Chondrocyte (in vitro differentiated cells): ENCODE results near the gene MST1. TPM values are rescaled to one million over a fixed set of nuclear protein-coding genes. Genes with fewer than 3 reads are reported as not detected.
"Not testable (repeated sequence)": the region's sequence is repeated elsewhere in the genome, so short reads cannot be mapped to it uniquely, and the experiment has no call there.

ENCODE experiments used
- DNase-seq: peaks from one replicate; pipeline ENCODE4 v3.0.0; 2021; ENCODE audit warnings: mixed read lengths, low spot score
- H3K27ac Mint-ChIP-seq: one replicate; pipeline ENCODE4 v1.8.0; 2021; ENCODE audit warnings: mild to moderate bottlenecking, moderate library complexity, mixed read lengths; ENCODE audit not compliant: unreplicated experiment
- H3K27me3 Mint-ChIP-seq: 2 replicates; pipeline ENCODE4 v1.8.0; 2021; ENCODE audit warnings: low read depth, mixed read lengths
- H3K36me3 Mint-ChIP-seq: 2 replicates; pipeline ENCODE4 v1.8.0; 2021; ENCODE audit warnings: low read depth, mixed read lengths
- H3K4me1 Mint-ChIP-seq: 2 replicates; pipeline ENCODE4 v1.8.0; 2021; ENCODE audit warnings: low read depth, mild to moderate bottlenecking, mixed read lengths
- H3K4me3 Mint-ChIP-seq: one replicate; pipeline ENCODE4 v1.8.0; 2021; ENCODE audit warnings: mild to moderate bottlenecking, moderate library complexity, mixed read lengths; ENCODE audit not compliant: unreplicated experiment
- H3K9me3 Mint-ChIP-seq: 2 replicates; pipeline ENCODE4 v1.8.0; 2021; ENCODE audit warnings: low read depth, mixed read lengths
- total RNA-seq: library from RNA; stranded (reverse); gene quantifications from 3 replicates; pipeline ENCODE4 v1.2.1, GENCODE V29; 2021
- TF ChIP-seq, protein P1 (sequence below): fragments of 200-600 bp; sonication (generic); IDR thresholded peaks from 2 replicates; pipeline ENCODE4 v1.5.0; 2021; ENCODE audit warnings: antibody characterized with exemption, mild to moderate bottlenecking, moderate library complexity

The MST1 gene
- total RNA-seq, 1 donor from 2014 or later: 19.1 TPM

DNA sequence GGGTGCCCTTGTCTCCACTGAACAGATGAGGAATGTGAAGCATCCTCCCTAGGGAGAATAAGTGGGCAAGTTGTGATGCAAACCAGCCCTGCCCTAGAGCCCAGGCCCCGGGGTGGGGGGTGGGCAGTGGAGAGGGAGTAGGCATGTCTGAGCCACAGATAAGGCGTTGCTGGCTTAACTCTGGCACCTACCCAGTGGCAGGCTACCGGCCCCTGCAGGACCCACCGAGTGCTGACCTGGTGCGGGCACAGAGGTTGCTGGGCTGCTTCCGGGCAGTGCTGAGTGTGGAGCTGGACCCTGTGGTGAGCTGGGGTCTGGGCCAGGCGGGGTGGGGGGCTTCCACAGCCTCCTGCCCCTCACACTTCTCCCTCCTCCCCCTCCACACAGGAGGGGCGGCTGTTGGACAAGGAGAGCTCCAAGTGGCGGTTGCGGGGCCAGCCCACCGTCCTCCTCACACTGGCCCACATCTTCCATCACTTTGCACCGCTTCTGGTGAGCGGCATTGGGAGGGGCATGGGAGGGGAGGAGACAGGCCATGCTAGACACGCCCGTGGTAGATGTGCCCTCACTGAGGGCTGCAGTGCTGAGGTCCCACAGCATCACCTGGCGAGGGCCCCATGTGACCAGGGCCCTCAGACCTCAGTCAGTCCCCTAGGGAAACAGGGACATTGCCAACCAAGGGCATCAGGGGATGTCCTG, 10.2 kb upstream of the MST1 start:
- Mint-ChIP-seq H3K27me3 (no peaks in the 10 kb centered on the region), H3K9me3 (no peaks in the 10 kb centered on the region), H3K27ac (no peak overlapping the region), H3K36me3 (peaks cover 4% of the 10 kb centered on the region), H3K4me3 (no peak overlapping the region), H3K4me1 (peaks cover 7% of the 10 kb centered on the region)
- TF ChIP-seq, protein P1, sequence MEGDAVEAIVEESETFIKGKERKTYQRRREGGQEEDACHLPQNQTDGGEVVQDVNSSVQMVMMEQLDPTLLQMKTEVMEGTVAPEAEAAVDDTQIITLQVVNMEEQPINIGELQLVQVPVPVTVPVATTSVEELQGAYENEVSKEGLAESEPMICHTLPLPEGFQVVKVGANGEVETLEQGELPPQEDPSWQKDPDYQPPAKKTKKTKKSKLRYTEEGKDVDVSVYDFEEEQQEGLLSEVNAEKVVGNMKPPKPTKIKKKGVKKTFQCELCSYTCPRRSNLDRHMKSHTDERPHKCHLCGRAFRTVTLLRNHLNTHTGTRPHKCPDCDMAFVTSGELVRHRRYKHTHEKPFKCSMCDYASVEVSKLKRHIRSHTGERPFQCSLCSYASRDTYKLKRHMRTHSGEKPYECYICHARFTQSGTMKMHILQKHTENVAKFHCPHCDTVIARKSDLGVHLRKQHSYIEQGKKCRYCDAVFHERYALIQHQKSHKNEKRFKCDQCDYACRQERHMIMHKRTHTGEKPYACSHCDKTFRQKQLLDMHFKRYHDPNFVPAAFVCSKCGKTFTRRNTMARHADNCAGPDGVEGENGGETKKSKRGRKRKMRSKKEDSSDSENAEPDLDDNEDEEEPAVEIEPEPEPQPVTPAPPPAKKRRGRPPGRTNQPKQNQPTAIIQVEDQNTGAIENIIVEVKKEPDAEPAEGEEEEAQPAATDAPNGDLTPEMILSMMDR: no peak
- DNase-seq: no peak

DNA sequence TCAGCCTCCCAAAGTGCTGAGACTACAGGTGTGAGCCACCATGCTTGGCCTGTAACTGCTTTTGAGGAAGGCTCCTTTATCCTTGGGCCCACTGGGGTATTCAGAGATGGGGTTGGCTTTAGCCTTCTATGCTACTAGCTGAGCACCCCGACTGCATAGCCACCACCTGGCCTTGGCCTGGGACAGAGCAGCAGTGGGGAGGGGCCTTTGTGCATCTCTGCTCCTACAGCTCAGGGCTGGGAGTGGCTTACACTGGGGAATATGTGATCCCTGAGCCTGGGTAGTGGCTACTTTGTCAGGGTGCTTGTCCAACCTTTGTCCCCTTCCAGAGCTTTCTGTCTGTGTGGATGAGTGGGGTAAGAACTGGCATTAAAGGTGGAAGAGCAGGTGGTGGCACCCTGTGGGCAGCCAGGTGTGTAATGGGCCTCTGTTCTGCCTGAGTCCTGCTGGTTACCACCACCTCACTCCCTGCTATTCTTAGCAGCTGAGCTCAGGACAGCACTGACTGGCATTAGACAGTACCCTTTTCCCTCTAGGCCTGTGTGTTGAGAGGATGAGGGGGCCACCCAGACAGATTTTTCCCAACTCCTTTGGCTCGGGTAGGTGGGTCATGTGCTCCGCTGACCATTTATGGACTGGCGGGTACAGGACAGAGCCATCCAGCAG, 6.2 kb upstream of the MST1 start:
- not testable (repeated sequence) for H3K27me3 Mint-ChIP-seq, H3K27ac Mint-ChIP-seq, H3K9me3 Mint-ChIP-seq, DNase-seq, H3K4me3 Mint-ChIP-seq, H3K36me3 Mint-ChIP-seq
- H3K4me1 Mint-ChIP-seq: peaks cover 12% of the 10 kb centered on the region

- H3K27me3 Mint-ChIP-seq, DNase-seq, H3K4me3 Mint-ChIP-seq, H3K36me3 Mint-ChIP-seq, H3K9me3 Mint-ChIP-seq, H3K27ac Mint-ChIP-seq: not testable (repeated sequence)
- peaks cover 20% of the 10 kb centered on the region for H3K4me1 Mint-ChIP-seq
These were observed 5.3 kb upstream of the MST1 start for GRCh38 chr3:49694409-49695070.

- not testable (repeated sequence) for DNase-seq, H3K4me3 Mint-ChIP-seq, H3K27ac Mint-ChIP-seq, H3K36me3 Mint-ChIP-seq, H3K9me3 Mint-ChIP-seq, H3K27me3 Mint-ChIP-seq
- peaks cover 25% of the 10 kb centered on the region for H3K4me1 Mint-ChIP-seq
These were observed 2.2 kb upstream of the MST1 start for GRCh38 chr3:49691481-49691880.

GRCh38 chr3:49690856-49691255, 1.6 kb upstream of the MST1 start:
- H3K36me3 Mint-ChIP-seq: not testable (repeated sequence)
- H3K4me3 Mint-ChIP-seq: peak overlapping the region; percentile 95

DNA sequence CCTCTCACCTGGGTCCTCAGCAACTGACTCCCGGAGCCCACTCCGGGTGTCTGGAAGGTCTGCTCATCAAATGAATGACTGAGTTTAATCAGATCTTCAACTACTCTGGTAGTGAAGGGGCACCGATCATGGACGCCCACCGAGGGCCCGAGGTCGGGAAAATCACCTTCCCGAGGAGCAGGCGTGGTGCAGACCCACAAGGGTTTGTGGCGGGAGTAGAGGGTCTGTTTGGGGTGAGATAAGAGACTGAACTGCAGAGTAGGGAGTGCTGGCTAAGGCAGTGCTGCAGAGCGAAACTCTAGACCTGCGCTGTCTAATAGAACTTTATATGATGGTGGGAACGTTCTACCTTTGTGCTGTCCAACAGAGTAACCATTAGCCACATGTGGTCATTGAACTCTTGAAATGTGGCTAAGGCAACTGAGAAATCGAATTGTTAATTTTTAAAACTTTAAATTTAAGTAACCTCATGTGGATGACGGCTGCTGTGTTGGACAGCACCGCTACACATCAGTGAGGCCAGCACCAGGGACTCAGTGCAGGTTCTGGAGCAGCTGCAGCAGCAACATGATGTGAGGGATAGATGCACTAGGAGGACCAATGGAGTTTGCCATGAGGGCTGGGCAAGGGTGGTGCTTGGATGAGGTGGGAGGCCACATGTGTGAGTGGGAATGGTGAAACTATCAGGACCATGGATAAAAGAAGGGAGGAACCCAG, 792 bp upstream of the MST1 start:
- H3K36me3 Mint-ChIP-seq: not testable (repeated sequence)
- Mint-ChIP-seq H3K27ac (peak overlapping the region; percentile 94), H3K4me3 (peak overlapping the region; percentile 95)

More at GRCh38 chr3:49690856-49691255, 1.6 kb upstream of the MST1 start:
- DNase-seq, H3K27ac Mint-ChIP-seq, H3K9me3 Mint-ChIP-seq, H3K27me3 Mint-ChIP-seq: not testable (repeated sequence)
- H3K4me1 Mint-ChIP-seq: peaks cover 25% of the 10 kb centered on the region

DNA sequence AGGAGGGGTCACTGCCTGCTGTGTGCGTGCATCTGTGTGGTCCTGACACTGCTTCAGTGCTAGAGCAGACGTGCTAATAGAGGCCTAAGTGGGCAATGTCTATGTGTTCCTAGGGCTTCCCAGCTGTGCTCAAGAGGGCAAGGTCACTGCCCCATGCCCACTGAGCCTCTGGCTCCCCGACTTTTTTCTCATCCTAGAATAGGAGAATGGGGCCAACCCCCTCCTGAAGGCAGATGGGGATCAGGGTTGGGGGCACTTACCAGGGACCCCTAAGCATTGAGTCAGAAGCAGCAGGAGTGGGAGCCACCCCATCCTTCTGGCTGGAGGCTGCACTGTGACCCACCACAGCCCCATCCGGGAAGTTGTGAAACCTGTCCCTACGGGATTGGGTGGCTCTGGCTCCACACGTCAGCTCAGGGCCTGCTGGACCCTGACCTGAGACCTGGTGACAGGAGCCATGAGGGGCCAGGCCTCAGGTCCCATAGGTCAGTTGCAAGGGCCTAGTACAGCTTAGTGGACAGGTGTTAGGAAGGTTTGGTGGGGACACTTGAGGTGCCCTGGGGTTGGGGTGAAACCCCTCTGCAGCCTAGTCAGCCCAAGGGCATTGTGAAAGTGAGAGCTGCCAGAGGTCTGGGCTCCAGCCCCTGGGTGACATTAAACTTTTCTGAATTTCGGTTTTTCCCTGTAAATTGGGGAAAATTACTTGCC, 782 bp downstream of the MST1 start:
- H3K36me3 Mint-ChIP-seq, DNase-seq, H3K9me3 Mint-ChIP-seq, H3K27me3 Mint-ChIP-seq: not testable (repeated sequence)
- Mint-ChIP-seq H3K4me3 (peak overlapping the region; percentile 95), H3K4me1 (peaks cover 29% of the 10 kb centered on the region), H3K27ac (peak overlapping the region; percentile 94)

More for the DNA sequence above, 792 bp upstream of the MST1 start:
- DNase-seq, H3K27me3 Mint-ChIP-seq, H3K9me3 Mint-ChIP-seq: not testable (repeated sequence)
- H3K4me1 Mint-ChIP-seq: peaks cover 29% of the 10 kb centered on the region

DNA sequence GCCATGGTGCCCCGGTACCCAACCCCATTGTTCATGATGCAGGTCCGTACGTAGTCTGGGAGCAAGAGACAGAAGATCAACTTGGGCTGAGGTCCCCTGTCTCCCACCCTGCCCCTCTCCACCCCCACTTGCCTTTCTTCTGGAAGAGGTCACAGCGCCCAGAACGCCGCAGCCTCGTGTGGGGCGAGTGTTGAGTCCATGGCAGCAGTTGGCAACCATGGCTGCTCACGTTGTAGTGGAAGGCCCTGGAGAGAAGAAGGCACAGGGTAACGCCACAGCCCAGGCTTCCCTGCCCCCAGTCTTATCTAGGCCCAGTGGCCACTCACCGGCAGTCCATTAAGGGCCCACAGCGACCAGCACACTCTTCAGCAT, 1.9 kb downstream of the MST1 start:
- not testable (repeated sequence) for H3K27me3 Mint-ChIP-seq, DNase-seq, H3K4me3 Mint-ChIP-seq, H3K27ac Mint-ChIP-seq, H3K9me3 Mint-ChIP-seq
- peaks cover 29% of the 10 kb centered on the region for H3K4me1 Mint-ChIP-seq
- H3K36me3 Mint-ChIP-seq: peaks cover 10% of the 10 kb centered on the region

- H3K27me3 Mint-ChIP-seq, DNase-seq, H3K9me3 Mint-ChIP-seq, H3K27ac Mint-ChIP-seq: not testable (repeated sequence)
- peaks cover 29% of the 10 kb centered on the region for H3K4me1 Mint-ChIP-seq
- peaks cover 10% of the 10 kb centered on the region for H3K36me3 Mint-ChIP-seq
- peak overlapping the region; percentile 42 for H3K4me3 Mint-ChIP-seq
These were observed 2.4 kb downstream of the MST1 start for GRCh38 chr3:49686769-49687423.

GRCh38 chr3:49686346-49686745, 2.9 kb downstream of the MST1 start:
- peaks cover 10% of the 10 kb centered on the region for H3K36me3 Mint-ChIP-seq
- not testable (repeated sequence) for H3K27ac Mint-ChIP-seq, DNase-seq, H3K27me3 Mint-ChIP-seq, H3K9me3 Mint-ChIP-seq
- H3K4me1 Mint-ChIP-seq: peaks cover 29% of the 10 kb centered on the region
- H3K4me3 Mint-ChIP-seq: peak overlapping the region; percentile 42
